Measurements from ENCODE around the gene OLFML2B.

GRCh38 chr1:161973924-161974845, 49.5 kb downstream of the OLFML2B start:
- TF ChIP-seq ELF4 (IDR thresholded peaks at IDR 0.05) (no peak), NFRKB (IDR thresholded peaks at IDR 0.05) (no peak), L3MBTL2 (conservative IDR thresholded peaks at IDR 0.05) (no peak), BHLHE40 (IDR thresholded peaks at IDR 0.05; ENCODE audit: borderline replicate concordance) (no peak), SP1 (IDR thresholded peaks at IDR 0.05) (no peak), SUZ12 (IDR thresholded peaks at IDR 0.05) (no peak), FOXA1 (IDR thresholded peaks at IDR 0.05) (no peak), TARDBP (IDR thresholded peaks at IDR 0.05) (no peak)

Measured in HEK293T (cell line).